Fibroblast of the aortic adventitia (primary cell): ENCODE data around the gene DIAPH3. TPM values are rescaled to one million over a fixed set of nuclear protein-coding genes. Genes with fewer than 3 reads are reported as not detected.

ENCODE experiments used
- DNase-seq: peaks from one replicate; pipeline ENCODE4 v3.0.0-alpha.2; 2010; ENCODE audit warnings: low read depth
- H3K4me3 ChIP-seq: 2 replicates; pipeline ENCODE4 v1.5.1; 2011; ENCODE audit warnings: low read depth, mild to moderate bottlenecking, control low read depth, low read length, moderate library complexity
- CTCF ChIP-seq: IDR thresholded peaks from 2 replicates; pipeline ENCODE4 v1.5.1; 2011; ENCODE audit warnings: mild to moderate bottlenecking, low read length, control low read depth, inconsistent platforms; ENCODE audit not compliant: insufficient read depth
- total RNA-seq: library from RNA; depleted of rRNA; stranded (reverse); fragments of >200 nt; gene quantifications from 2 replicates; pipeline ENCODE4 v1.2.3, GENCODE V29; 2012; ENCODE audit warnings: low replicate concordance

The DIAPH3 gene
- total RNA-seq, 1 donor = 40.9 TPM

GRCh38 chr13:59976856-59977255, 186.9 kb downstream of the DIAPH3 start:
- DNase-seq = no peak
- TF ChIP-seq CTCF = no peak

GRCh38 chr13:59975807-59976435, 187.8 kb downstream of the DIAPH3 start:
- TF ChIP-seq CTCF = no peak
- DNase-seq = no peak
- no peak overlapping the region for H3K4me3 ChIP-seq

More at GRCh38 chr13:59976856-59977255, 186.9 kb downstream of the DIAPH3 start:
- H3K4me3 ChIP-seq = no peak overlapping the region

- no peak for TF ChIP-seq CTCF
- DNase-seq = no peak
- no peak overlapping the region for H3K4me3 ChIP-seq
Measured at GRCh38 chr13:59970847-59971246, 192.9 kb downstream of the DIAPH3 start.

DNA sequence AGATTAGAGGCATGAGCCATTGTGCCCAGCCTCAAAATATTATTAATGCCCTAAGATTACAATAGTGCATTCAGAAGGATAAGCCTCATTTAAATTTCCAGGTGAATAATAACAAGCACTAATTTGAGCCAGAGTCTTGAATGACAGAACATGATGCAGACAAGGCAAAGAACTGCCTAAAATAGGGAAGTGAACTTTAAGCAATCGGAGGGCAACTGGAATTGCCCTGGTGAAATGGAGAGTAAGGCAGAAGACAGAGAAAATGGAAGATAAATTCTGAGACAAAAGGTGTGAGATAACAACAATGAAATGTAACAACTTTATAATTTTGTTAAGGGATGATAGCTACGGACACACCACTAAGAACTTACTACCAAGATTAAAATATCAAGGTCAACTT, 199.9 kb downstream of the DIAPH3 start:
- no peak for DNase-seq

GRCh38 chr13:59963383-59963782, 200.3 kb downstream of the DIAPH3 start:
- no peak for DNase-seq
- TF ChIP-seq CTCF = no peak
- H3K4me3 ChIP-seq = no peak overlapping the region

More for the DNA sequence above, 199.9 kb downstream of the DIAPH3 start:
- no peak for TF ChIP-seq CTCF
- H3K4me3 ChIP-seq = no peak overlapping the region

DNA sequence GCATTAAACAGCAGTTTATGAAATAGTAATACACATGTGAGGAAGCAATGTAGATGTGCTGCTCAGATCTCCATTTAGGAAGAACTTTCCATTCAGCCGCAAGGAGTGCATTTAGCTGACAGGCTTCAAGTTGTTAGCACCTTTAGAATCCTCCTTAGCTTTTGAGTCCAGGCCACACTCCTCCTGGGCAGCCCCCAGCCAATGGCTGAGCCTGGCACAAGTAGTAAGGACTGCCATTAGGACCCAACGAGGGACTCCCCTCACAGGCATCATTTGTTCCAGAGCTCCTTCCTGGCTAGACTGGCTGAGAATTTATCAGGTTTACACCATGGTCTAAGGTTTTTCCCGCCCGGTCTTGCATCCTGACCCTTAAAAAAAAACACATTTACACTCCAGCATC, 201.4 kb downstream of the DIAPH3 start:
- no peak for DNase-seq
- no peak for TF ChIP-seq CTCF
- no peak overlapping the region for H3K4me3 ChIP-seq

- TF ChIP-seq CTCF = no peak
- no peak overlapping the region for H3K4me3 ChIP-seq
- DNase-seq = no peak
Measured at GRCh38 chr13:59960683-59961082, 203.0 kb downstream of the DIAPH3 start.
